ENCODE data around the gene SNAI3. TPM values are rescaled to one million over a fixed set of nuclear protein-coding genes. Genes with fewer than 3 reads are reported as not detected.

Gene SNAI3
- total and polyA plus RNA-seq, 10 donors: 4.8 to 7.8 (median 6.4) TPM

- peaks cover 0 to 86% (median 68%) of the 10 kb centered on the region in 6 donors for H3K36me3 ChIP-seq
- no peak for DNase-seq
- no peaks in the 10 kb centered on the region for H3K27me3 ChIP-seq (replicated peaks in 1 of 7)
- no peaks in the 10 kb centered on the region for H3K9me3 ChIP-seq
- TF ChIP-seq CTCF (IDR thresholded peaks at IDR 0.05 in 8 of 11, conservative IDR thresholded peaks at IDR 0.05 in 3 of 11): no peak
- TF ChIP-seq POLR2AphosphoS5 (IDR thresholded peaks at IDR 0.05): no peak
- no peak for TF ChIP-seq POLR2A (IDR thresholded peaks at IDR 0.05)
- intact Hi-C loops (cut with DNase I; ENCODE audit: low total_unique reads): loop anchor here (10.0 kb wide), 1 partner anchor 482 kb away; the partner anchor contains the start of gene ZNF778
- H3K4me1 ChIP-seq: peaks cover 0 to 8% (median 7%) of the 10 kb centered on the region in 6 donors
- no peak overlapping the region for H3K27ac ChIP-seq
- no peak overlapping the region for H3K4me3 ChIP-seq
- 84 to 92% (median 86%) methylated on average over 19 to 30 of the region's 30 CpGs for WGBS, 5 donors
Measured at GRCh38 chr16:88732172-88732960, 46.1 kb upstream of the SNAI3 start.

- Histone ChIP-seq H3K27ac (no peak overlapping the region), H3K36me3 (peaks cover 0 to 87% (median 73%) of the 10 kb centered on the region in 6 donors), H3K27me3 (replicated peaks in 1 of 7) (no peaks in the 10 kb centered on the region), H3K4me3 (no peak overlapping the region), H3K9me3 (no peaks in the 10 kb centered on the region), H3K4me1 (peaks cover 0 to 1% (median under 1%) of the 10 kb centered on the region in 6 donors)
- DNase-seq: no peak
- 79 to 94% (median 85%) methylated on average over 9 to 15 of the region's 15 CpGs for WGBS, 5 donors
- TF ChIP-seq CTCF (IDR thresholded peaks at IDR 0.05 in 8 of 11, conservative IDR thresholded peaks at IDR 0.05 in 3 of 11): no peak
- TF ChIP-seq POLR2A (IDR thresholded peaks at IDR 0.05): no peak
- peak in 1 of 3 donors; percentile 9 for TF ChIP-seq POLR2AphosphoS5 (IDR thresholded peaks at IDR 0.05)
- intact Hi-C loops (cut with DNase I; ENCODE audit: low total_unique reads): loop anchor here (10.0 kb wide), 1 partner anchor 483 kb away; the partner anchor contains the start of gene ZNF778
Measured at GRCh38 chr16:88731699-88732098, 45.4 kb upstream of the SNAI3 start.

DNA sequence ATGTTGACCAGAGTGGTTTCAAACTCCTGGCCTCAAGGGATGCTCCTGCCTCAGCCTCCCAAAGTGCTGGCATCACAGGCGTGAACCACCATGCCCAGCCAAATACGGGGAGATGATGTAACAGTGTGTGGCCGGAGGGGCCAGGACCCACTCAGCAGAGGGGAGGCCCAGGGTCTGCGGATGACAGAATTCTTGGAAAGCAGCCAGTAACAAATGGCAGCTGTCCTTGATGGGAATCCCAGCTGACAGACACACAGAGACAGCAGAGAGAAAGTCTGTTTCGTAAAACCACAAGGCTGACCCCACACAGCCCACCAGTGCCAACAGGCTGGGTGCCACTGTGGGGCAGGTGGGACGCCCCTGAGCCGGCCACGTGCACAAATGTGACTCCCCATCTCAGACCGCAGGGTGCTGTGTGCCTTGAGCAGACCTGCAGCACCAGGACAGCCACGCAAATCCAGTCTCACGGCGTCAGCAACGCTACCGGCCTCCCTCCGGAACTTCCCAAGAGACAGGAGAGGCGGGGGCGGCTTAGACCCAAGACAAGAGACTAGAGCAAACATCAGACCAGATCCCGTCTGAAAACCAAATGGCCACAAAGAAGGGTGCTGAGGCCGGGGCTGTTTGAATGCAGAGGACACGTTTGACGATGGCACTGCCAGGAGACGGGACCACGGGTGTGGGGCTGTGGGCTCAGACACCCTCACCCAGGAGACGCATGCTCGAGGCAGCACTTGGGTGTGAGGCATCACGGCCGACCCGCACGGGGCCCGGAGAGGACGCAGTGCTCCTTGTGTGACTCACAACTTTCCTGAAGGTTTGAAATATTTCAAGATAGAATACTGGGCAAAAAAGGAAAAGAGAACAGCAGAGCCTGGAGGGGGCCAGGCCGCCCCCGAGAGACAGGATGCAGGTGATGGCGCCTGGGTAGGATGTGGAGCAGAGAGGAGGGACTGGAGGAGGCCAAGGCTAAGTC, 44.6 kb upstream of the SNAI3 start:
- TF ChIP-seq POLR2AphosphoS5 (IDR thresholded peaks at IDR 0.05): no peak
- no peak for TF ChIP-seq CTCF (IDR thresholded peaks at IDR 0.05 in 8 of 11, conservative IDR thresholded peaks at IDR 0.05 in 3 of 11)
- TF ChIP-seq POLR2A (IDR thresholded peaks at IDR 0.05): no peak
- H3K4me3 ChIP-seq: no peak overlapping the region
- peaks cover 4 to 87% (median 76%) of the 10 kb centered on the region in 6 donors for H3K36me3 ChIP-seq
- H3K27ac ChIP-seq: no peak overlapping the region
- intact Hi-C loops (cut with DNase I; ENCODE audit: low total_unique reads): loop anchor here (10.0 kb wide), 1 partner anchor 484 kb away; the partner anchor contains the start of gene ZNF778
- H3K27me3 ChIP-seq (replicated peaks in 1 of 7): no peaks in the 10 kb centered on the region
- no peaks in the 10 kb centered on the region for H3K4me1 ChIP-seq
- H3K9me3 ChIP-seq: no peaks in the 10 kb centered on the region
- DNase-seq: no peak
- WGBS, 5 donors: 86 to 90% (median 88%) methylated on average over 33 to 34 of the region's 34 CpGs

Measured in spleen (tissue), 11 donors.